ENCODE results near the gene PCK1.

- TF ChIP-seq POLR2AphosphoS5 (IDR thresholded peaks at IDR 0.05) (no peak), CTCF (IDR thresholded peaks at IDR 0.05 in 8 of 11, conservative IDR thresholded peaks at IDR 0.05 in 3 of 11) (no peak), POLR2A (IDR thresholded peaks at IDR 0.05) (no peak)
These were observed 12.3 kb downstream of the PCK1 start for GRCh38 chr20:57573242-57573641.

Measured in spleen (tissue), 7 donors.